Osteoblast (primary cell): Measurements from ENCODE around the gene VPS4A. TPM values are rescaled to one million over a fixed set of nuclear protein-coding genes. Genes with fewer than 3 reads are reported as not detected.
"Not testable (repeated sequence)": the region's sequence is repeated elsewhere in the genome, so short reads cannot be mapped to it uniquely, and the experiment has no call there.

Source experiments
- DNase-seq: peaks from one replicate; pipeline ENCODE4 v3.0.0; 2011; ENCODE audit warnings: low spot score, mixed read lengths; ENCODE audit not compliant: insufficient read length; ENCODE audit errors: missing footprints
- H2AFZ ChIP-seq: 2 replicates; pipeline ENCODE4 v1.6.0; 2011; ENCODE audit warnings: mild to moderate bottlenecking, low read length
- H3K27ac ChIP-seq: 2 replicates; pipeline ENCODE4 v1.5.1; 2011; ENCODE audit warnings: mild to moderate bottlenecking, low read depth, low read length, moderate library complexity
- H3K27me3 ChIP-seq: 2 replicates; pipeline ENCODE4 v1.6.0; 2012; ENCODE audit warnings: mild to moderate bottlenecking, control low read depth, inconsistent platforms, low read length, moderate library complexity; ENCODE audit not compliant: insufficient read depth
- H3K36me3 ChIP-seq: 2 replicates; pipeline ENCODE4 v1.5.1; 2011; ENCODE audit warnings: mild to moderate bottlenecking, low read length, control low read depth, moderate library complexity; ENCODE audit not compliant: insufficient read depth
- H3K4me1 ChIP-seq: 2 replicates; pipeline ENCODE4 v1.5.1; 2011; ENCODE audit warnings: mild to moderate bottlenecking, low read length, control low read depth, moderate library complexity; ENCODE audit not compliant: insufficient read depth
- H3K4me2 ChIP-seq: 2 replicates; pipeline ENCODE4 v1.6.0; 2011; ENCODE audit warnings: mild to moderate bottlenecking, low read length; ENCODE audit not compliant: insufficient read depth
- H3K4me3 ChIP-seq: fragments of 200-600 bp; sonication (generic); 3 replicates; pipeline ENCODE4 v1.5.1; 2012; ENCODE audit warnings: mild to moderate bottlenecking, low read length, inconsistent platforms; ENCODE audit not compliant: insufficient read depth
- H3K79me2 ChIP-seq: 2 replicates; pipeline ENCODE4 v1.6.0; 2012; ENCODE audit warnings: mild to moderate bottlenecking, low read length, control low read depth, inconsistent platforms; ENCODE audit not compliant: insufficient read depth
- H3K9me3 ChIP-seq: 2 replicates; pipeline ENCODE4 v1.5.1; 2011; ENCODE audit warnings: low read depth, low read length, control low read depth
- H4K20me1 ChIP-seq: 2 replicates; pipeline ENCODE4 v1.6.0; 2012; ENCODE audit warnings: mild to moderate bottlenecking, low read length, control low read depth; ENCODE audit not compliant: insufficient read depth
- CTCF ChIP-seq: IDR thresholded peaks from 2 replicates; pipeline ENCODE4 v1.5.1; 2011; ENCODE audit warnings: mild to moderate bottlenecking, low read depth, low read length, moderate library complexity; ENCODE audit errors: extremely low read depth
- total RNA-seq: library from RNA; depleted of rRNA; stranded (reverse); fragments of >200 nt; gene quantifications from 2 replicates; pipeline ENCODE4 v1.2.3, GENCODE V29; 2012

VPS4A gene
- total RNA-seq, 1 donor, result 32.6 TPM

- H3K79me2 ChIP-seq, result peaks cover 4% of the 10 kb centered on the region
- no peak overlapping the region for H3K4me2 ChIP-seq
- no peak for TF ChIP-seq CTCF
- DNase-seq, result no peak
- H3K4me3 ChIP-seq, result no peak overlapping the region
- no peaks in the 10 kb centered on the region for H3K27me3 ChIP-seq
- no peaks in the 10 kb centered on the region for H3K4me1 ChIP-seq
- H3K9me3 ChIP-seq, result no peaks in the 10 kb centered on the region
- no peaks in the 10 kb centered on the region for H3K36me3 ChIP-seq
- H2AFZ ChIP-seq, result no peak overlapping the region
- H4K20me1 ChIP-seq, result peaks cover 12% of the 10 kb centered on the region
- no peak overlapping the region for H3K27ac ChIP-seq
Measured at GRCh38 chr16:69293401-69293800, 17.7 kb upstream of the VPS4A start.

- Histone ChIP-seq H2AFZ (no peak overlapping the region), H3K27me3 (no peaks in the 10 kb centered on the region), H4K20me1 (peaks cover 12% of the 10 kb centered on the region), H3K79me2 (peaks cover 3% of the 10 kb centered on the region), H3K4me3 (no peak overlapping the region), H3K4me1 (no peaks in the 10 kb centered on the region), H3K36me3 (no peaks in the 10 kb centered on the region), H3K9me3 (no peaks in the 10 kb centered on the region), H3K27ac (no peak overlapping the region), H3K4me2 (no peak overlapping the region)
- no peak for TF ChIP-seq CTCF
- DNase-seq, result no peak
Measured at GRCh38 chr16:69294051-69294450, 17.1 kb upstream of the VPS4A start.

- not testable (repeated sequence) for H3K9me3 ChIP-seq, H3K27ac ChIP-seq
Measured at GRCh38 chr16:69296771-69297170, 14.4 kb upstream of the VPS4A start.

GRCh38 chr16:69298261-69298660, 12.9 kb upstream of the VPS4A start:
- no peaks in the 10 kb centered on the region for H3K79me2 ChIP-seq
- H3K9me3 ChIP-seq, result no peaks in the 10 kb centered on the region
- peaks cover 23% of the 10 kb centered on the region for H3K36me3 ChIP-seq
- no peak overlapping the region for H2AFZ ChIP-seq
- H3K4me3 ChIP-seq, result no peak overlapping the region
- H3K4me2 ChIP-seq, result no peak overlapping the region
- H3K27ac ChIP-seq, result no peak overlapping the region
- no peaks in the 10 kb centered on the region for H3K27me3 ChIP-seq
- no peaks in the 10 kb centered on the region for H3K4me1 ChIP-seq
- TF ChIP-seq CTCF, result no peak
- H4K20me1 ChIP-seq, result peaks cover 5% of the 10 kb centered on the region
- DNase-seq, result no peak

More at GRCh38 chr16:69296771-69297170, 14.4 kb upstream of the VPS4A start:
- H3K4me3 ChIP-seq, H3K79me2 ChIP-seq, H3K4me2 ChIP-seq, H3K27me3 ChIP-seq, H2AFZ ChIP-seq, DNase-seq, H3K4me1 ChIP-seq: not testable (repeated sequence)
- Histone ChIP-seq H3K36me3 (peaks cover 20% of the 10 kb centered on the region), H4K20me1 (peaks cover 11% of the 10 kb centered on the region)
